Astrocyte of the spinal cord (primary cell): ENCODE results near the gene WSCD2.

Source experiments
- DNase-seq: peaks from one replicate; pipeline ENCODE4 v3.0.0; 2011; ENCODE audit warnings: low read depth, low spot score
- H3K4me3 ChIP-seq: 2 replicates; pipeline ENCODE4 v1.5.1; 2011; ENCODE audit warnings: low read depth, mild to moderate bottlenecking, low read length, moderate library complexity
- in situ Hi-C: cut with HindIII; loops from 2 replicates; pipeline ENCODE4 v1.10.0; 2017; ENCODE audit warnings: low sequenced_read_pairs
- TF ChIP-seq, protein P1 (sequence below): IDR thresholded peaks from 2 replicates; pipeline ENCODE4 v1.5.1; 2012; ENCODE audit warnings: low read depth, mild to moderate bottlenecking, low read length, inconsistent platforms

Gene WSCD2

DNA sequence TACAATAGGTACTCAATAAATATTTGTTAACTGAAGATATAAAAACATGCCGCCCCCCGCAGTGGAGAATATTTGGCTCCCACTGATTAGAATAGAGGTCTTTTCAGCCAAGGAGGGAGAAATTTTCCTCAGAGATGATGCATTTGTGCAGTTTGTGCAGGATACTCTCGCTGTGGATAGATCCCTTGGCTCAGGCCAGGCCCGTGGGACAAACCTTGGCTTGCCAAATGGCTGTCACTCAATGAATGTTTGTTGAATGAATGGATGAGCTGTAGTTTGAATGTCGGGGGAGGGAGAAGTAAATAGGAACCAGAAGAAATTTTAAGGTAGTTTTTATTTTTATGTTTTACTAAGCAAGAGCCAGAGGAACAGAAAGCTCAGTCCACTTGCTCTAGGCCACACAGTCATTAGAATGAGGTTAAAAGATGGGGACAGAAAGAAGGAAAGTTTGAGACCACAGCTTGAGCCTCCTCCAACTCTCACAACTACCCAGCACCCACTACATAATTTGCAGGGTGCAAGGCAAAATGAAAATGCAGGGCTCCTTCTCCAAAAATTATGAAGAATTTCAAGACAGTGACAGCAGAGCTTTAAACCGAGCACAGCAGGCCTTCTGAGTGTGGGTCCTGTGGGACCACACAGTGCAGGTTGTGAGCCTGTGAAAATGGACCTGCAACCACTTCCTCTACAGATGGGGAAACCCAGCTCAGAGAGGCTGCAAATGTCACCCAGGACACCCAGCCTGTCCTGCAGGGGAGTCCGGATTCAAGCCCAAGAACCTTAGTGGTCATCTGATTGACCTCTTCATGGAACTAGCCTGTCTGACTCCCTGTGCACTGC is 51.4 kb downstream of the WSCD2 start:
- in situ Hi-C loops, result no loop called here
- DNase-seq, result no peak
- no peak overlapping the region for H3K4me3 ChIP-seq
- TF ChIP-seq, protein P1, sequence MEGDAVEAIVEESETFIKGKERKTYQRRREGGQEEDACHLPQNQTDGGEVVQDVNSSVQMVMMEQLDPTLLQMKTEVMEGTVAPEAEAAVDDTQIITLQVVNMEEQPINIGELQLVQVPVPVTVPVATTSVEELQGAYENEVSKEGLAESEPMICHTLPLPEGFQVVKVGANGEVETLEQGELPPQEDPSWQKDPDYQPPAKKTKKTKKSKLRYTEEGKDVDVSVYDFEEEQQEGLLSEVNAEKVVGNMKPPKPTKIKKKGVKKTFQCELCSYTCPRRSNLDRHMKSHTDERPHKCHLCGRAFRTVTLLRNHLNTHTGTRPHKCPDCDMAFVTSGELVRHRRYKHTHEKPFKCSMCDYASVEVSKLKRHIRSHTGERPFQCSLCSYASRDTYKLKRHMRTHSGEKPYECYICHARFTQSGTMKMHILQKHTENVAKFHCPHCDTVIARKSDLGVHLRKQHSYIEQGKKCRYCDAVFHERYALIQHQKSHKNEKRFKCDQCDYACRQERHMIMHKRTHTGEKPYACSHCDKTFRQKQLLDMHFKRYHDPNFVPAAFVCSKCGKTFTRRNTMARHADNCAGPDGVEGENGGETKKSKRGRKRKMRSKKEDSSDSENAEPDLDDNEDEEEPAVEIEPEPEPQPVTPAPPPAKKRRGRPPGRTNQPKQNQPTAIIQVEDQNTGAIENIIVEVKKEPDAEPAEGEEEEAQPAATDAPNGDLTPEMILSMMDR, result no peak

- TF ChIP-seq, protein P1, result no peak
- in situ Hi-C loops, result no loop called here
- no peak overlapping the region for H3K4me3 ChIP-seq
- DNase-seq, result no peak
Measured at GRCh38 chr12:108181095-108181454, 52.0 kb downstream of the WSCD2 start.

- H3K4me3 ChIP-seq, result no peak overlapping the region
- in situ Hi-C loops, result no loop called here
- TF ChIP-seq, protein P1, result no peak
- no peak for DNase-seq
Measured at GRCh38 chr12:108182096-108182495, 53.0 kb downstream of the WSCD2 start.

GRCh38 chr12:108185002-108185401 is 55.9 kb downstream of the WSCD2 start:
- in situ Hi-C loops, result no loop called here
- no peak overlapping the region for H3K4me3 ChIP-seq
- DNase-seq, result no peak
- TF ChIP-seq, protein P1, result no peak

- in situ Hi-C loops, result no loop called here
- no peak for DNase-seq
Measured at GRCh38 chr12:108187831-108188230, 58.7 kb downstream of the WSCD2 start.

DNA sequence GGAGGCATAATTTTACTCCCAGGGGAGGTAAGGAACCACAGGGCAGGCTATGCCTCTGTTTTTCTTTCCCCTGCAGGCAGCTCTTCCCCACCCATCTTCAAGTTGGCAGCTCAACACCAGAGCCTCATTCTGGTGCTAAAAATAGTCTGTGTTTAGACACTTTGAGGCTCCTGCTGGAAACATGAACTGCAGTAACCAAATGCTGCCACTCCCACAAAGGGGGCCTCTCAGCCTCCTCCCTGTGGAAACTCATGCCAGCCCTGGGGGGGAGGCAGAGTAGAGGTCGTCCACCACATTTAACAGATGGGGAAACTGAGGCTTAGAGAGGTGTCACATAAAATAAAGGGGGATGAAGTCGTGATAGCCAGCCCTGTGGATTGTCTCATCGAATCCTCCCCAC is 61.4 kb downstream of the WSCD2 start:
- H3K4me3 ChIP-seq, result no peak overlapping the region
- in situ Hi-C loops, result no loop called here
- TF ChIP-seq, protein P1, result no peak
- DNase-seq, result no peak

More at GRCh38 chr12:108187831-108188230, 58.7 kb downstream of the WSCD2 start:
- TF ChIP-seq, protein P1, result no peak
- H3K4me3 ChIP-seq, result no peak overlapping the region
